Activated CD4-positive, alpha-beta T cell treated with anti-CD3 and anti-CD28 coated beads, Interleukin-2, amount 10 ng/mL, durations not matched to agents 7 days and 5 days (primary cell): ENCODE results near the gene SEMA4A. TPM values are rescaled to one million over a fixed set of nuclear protein-coding genes. Genes with fewer than 3 reads are reported as not detected.
"Not testable (repeated sequence)": the region's sequence is repeated elsewhere in the genome, so short reads cannot be mapped to it uniquely, and the experiment has no call there.

Experiments used
- CTCF ChIA-PET: fragments of 350-600 bp; sonication (Branson Sonifier 250); formaldehyde crosslinking; loops from one replicate; lab custom pipeline; 2021; ENCODE audit warnings: antibody characterized with exemption; lab: Charles Lee
- POLR2A ChIA-PET: fragments of 350-600 bp; sonication (Branson Sonifier 250); formaldehyde crosslinking; loops from one replicate; lab custom pipeline; 2021; ENCODE audit warnings: antibody characterized with exemption; lab: Charles Lee
- DNase-seq: peaks from one replicate; pipeline ENCODE4 v3.0.0-alpha.2; 2020
- H3K27ac Mint-ChIP-seq: one replicate; pipeline ENCODE4 v1.8.0; 2021; ENCODE audit warnings: mild to moderate bottlenecking, moderate library complexity, mixed read lengths
- H3K27me3 Mint-ChIP-seq: one replicate; pipeline ENCODE4 v1.8.0; 2021; ENCODE audit warnings: mixed read lengths
- H3K36me3 Mint-ChIP-seq: one replicate; pipeline ENCODE4 v1.8.0; 2021; ENCODE audit warnings: low read depth, mixed read lengths
- H3K4me1 Mint-ChIP-seq: one replicate; pipeline ENCODE4 v1.8.0; 2021; ENCODE audit warnings: mixed read lengths
- H3K4me3 Mint-ChIP-seq: one replicate; pipeline ENCODE4 v1.8.0; 2021; ENCODE audit warnings: mild to moderate bottlenecking, moderate library complexity, mixed read lengths
- H3K9me3 Mint-ChIP-seq: one replicate; pipeline ENCODE4 v1.8.0; 2021; ENCODE audit warnings: mixed read lengths
- total RNA-seq, 2 experiments: library from RNA; stranded (reverse); gene quantifications; one replicate each; pipeline ENCODE4 v1.2.3, GENCODE V29; 2021

The SEMA4A gene
- total RNA-seq, 2 experiments from 2014 or later = 35.3 to 37.8 TPM

DNA sequence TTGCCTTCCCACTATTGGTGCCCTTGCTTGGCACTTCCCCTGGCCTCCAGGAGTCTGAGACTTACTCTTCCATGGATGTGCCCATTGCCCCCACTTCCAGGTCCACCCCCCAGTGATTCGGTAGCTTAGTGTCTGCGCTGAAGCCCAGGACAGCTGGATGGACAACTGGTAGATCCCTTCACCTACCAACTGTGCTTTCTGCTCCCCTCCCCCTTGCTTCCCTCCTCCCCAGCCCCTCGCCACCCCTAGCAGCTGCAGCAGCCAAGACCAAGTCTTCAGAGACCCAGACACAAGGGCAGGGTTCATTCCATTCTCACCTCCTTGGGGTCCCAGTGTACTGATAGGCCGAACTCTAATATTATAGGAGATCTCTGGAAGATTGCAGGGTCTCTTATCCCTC lies 31.9 kb upstream of the SEMA4A start:
- Mint-ChIP-seq H3K27me3 (peaks cover 4% of the 10 kb centered on the region), H3K36me3 (no peaks in the 10 kb centered on the region), H3K9me3 (no peaks in the 10 kb centered on the region), H3K4me1 (peaks cover 56% of the 10 kb centered on the region), H3K27ac (peak overlapping the region; percentile 25), H3K4me3 (no peak overlapping the region)
- ChIA-PET POLR2A (no interaction called here), CTCF (interaction anchor here (1.3 to 25.5 kb wide), 3 partner anchors 8 to 174 kb away, joined by 3 to 645 read pairs (median 4); partner anchors contain the start of gene GLMP)
- DNase-seq = no peak

DNA sequence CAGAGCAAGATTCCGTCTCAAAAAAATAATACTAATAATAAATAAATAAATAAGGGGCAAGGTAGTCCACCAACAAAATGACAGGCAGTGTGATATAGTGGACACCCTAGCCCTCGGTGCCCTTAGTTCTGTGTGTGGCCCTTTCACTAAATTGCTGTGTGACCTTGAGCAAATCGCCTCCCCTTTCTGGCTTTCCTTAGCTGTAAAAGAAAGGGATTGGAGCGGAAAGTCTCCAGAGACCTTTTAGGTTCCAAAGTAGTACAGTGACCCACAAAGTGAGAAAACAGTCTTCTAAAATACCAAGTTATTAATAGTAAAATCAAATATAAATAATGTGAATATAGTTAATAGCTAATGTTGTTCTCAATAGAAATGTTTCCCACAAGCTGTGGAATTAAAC lies 31.3 kb upstream of the SEMA4A start:
- POLR2A ChIA-PET = no interaction called here
- Mint-ChIP-seq H3K27me3 (peaks cover 4% of the 10 kb centered on the region), H3K36me3 (no peaks in the 10 kb centered on the region), H3K9me3 (no peaks in the 10 kb centered on the region), H3K27ac (no peak overlapping the region), H3K4me1 (peaks cover 62% of the 10 kb centered on the region), H3K4me3 (no peak overlapping the region)
- CTCF ChIA-PET = interaction anchor here (1.3 to 25.5 kb wide), 2 partner anchors 25 to 173 kb away, joined by 3 to 645 read pairs; partner anchors contain the start of gene GLMP
- no peak for DNase-seq

DNA sequence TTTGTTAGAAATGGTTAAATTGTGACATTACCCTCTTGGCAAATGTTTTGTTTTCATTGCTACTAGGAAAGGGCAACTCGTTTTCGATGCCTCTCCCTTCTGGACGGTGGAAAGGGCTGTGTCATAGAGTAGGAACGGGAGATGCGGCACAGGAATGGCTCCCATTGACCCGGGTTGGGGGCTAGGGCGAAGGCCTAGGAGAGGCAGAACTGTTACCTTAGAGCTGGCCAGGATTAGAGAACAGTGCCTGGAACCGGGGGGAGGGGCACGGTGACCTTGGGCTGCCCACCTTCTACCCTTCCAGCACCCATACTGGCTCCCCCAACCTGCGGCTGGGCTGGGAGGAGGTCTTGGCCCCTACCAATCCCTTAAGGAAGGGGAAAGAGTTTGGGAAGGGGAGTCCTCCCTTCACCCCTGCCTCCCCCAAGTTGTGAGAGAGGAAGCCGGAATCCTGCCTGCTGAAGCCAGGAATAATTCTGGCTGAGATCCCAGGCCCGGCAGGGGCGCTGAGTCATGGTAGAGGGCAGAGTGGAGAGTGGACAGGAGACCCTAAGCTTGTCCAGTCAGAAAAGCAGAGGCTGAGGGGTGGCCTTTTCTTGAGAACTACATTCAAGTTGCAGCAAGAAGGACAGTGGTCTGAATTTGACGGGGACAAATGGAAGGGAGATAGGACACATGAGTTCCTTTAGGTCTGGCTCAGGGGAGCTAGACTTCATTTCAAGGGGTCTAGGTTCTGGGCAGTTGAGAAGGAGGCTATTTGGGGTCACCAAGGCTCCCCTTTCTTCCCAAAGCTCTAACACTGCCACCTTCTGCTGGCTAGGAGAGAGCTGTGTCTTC lies 30.6 kb upstream of the SEMA4A start:
- no peak for DNase-seq
- POLR2A ChIA-PET = no interaction called here
- CTCF ChIA-PET = interaction anchor here (0.5 to 25.5 kb wide), 7 partner anchors 9 to 1206 kb away, joined by 3 to 645 read pairs (median 3); partner anchors contain the start of genes GLMP and LMNA
- Mint-ChIP-seq H3K36me3 (no peaks in the 10 kb centered on the region), H3K9me3 (no peaks in the 10 kb centered on the region), H3K4me3 (no peak overlapping the region), H3K27me3 (peaks cover 4% of the 10 kb centered on the region), H3K4me1 (peaks cover 68% of the 10 kb centered on the region), H3K27ac (no peak overlapping the region)

DNA sequence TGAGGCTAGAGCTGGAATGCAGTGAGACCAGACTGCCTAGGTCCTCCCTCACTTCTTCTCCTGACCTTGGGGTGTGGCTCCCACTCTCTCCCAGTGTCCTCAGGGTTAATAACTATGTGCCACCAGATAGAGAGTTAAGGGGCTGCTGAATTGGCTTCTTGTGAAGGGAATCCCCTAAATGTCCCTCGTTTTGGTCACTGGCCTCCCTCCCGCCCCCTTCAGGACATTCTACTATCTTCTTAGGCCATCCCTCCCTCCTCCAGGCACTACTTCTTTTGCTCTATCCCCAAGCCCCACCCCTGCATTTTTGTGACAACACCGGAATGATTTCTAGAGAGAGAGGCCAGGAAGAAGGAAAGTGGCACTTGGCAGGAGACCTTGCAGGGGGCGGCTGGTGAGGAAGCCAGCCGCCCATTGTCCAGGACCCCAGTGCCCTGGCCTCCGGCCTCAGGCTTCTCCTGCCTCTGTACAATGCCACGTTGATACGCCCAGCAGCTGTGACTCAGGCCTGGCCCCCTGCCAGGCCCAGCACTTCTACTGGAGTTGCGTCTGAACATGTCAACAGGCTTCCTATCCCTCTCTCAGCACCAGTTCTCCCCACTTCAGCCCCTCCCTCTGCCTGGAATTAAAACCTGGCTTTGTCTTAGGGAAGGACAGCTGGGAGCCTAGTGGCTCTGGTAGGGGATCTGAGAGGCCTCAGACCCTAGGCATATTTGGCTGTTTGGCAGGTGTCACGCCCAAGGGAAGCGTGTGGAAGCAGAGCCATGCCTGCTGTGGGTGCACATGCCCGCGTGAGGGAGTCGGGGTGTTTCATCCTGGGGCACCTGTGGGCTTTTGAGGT lies 29.8 kb upstream of the SEMA4A start:
- H3K27me3 Mint-ChIP-seq = peaks cover 4% of the 10 kb centered on the region
- no peak for DNase-seq
- no peaks in the 10 kb centered on the region for H3K36me3 Mint-ChIP-seq
- peaks cover 71% of the 10 kb centered on the region for H3K4me1 Mint-ChIP-seq
- peak overlapping the region; percentile 66 for H3K27ac Mint-ChIP-seq
- CTCF ChIA-PET = interaction anchor here (0.5 to 25.5 kb wide), 6 partner anchors 9 to 102 kb away, joined by 3 to 645 read pairs (median 3); partner anchors contain the start of gene LMNA
- POLR2A ChIA-PET = no interaction called here
- H3K9me3 Mint-ChIP-seq = no peaks in the 10 kb centered on the region
- no peak overlapping the region for H3K4me3 Mint-ChIP-seq

DNA sequence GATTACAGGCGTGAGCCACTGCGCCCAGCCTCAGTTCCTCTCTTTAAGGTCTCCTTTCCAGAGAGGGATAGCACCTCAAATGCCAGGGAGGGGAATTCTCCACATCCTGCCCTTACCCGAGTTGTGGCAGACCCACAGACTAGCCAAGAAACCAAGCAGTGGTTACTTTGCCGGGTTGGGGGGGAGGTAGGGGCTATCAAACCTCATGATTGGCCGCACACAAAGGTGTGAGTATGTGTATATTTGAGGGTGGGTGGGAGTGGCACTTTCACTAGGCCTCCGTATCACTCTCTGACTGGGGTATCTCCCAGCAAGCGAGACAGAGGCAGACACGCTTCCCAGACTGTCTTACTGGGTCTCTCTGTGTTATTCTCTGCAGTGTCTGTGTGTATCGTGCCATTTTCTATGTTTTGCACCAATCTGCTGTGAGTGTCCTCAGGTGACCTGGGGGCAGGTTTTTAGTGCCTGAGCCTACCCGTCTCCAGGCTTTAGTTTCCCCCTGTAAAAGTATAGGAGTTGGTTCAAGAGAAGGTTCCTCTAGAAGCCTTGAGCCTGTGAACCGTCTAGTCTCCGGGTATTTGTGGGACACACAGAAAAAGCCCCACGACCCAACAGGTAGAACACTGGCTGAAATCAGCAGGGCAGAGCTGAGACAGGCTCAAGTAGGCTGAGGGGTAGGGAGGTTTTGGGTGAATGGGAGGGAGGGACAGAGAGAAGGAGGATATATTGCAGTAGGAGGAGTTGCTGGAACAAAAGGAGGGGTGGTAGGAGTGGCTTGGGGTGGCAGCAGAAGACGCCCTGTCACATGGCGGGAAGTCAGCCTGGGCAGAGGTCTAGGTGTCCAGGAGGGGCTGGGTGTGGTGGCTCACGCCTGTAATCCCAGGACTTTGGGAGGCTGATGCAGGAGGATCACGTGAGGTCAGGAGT lies 28.6 kb upstream of the SEMA4A start:
- peaks cover 81% of the 10 kb centered on the region for H3K4me1 Mint-ChIP-seq
- CTCF ChIA-PET = interaction anchor here (0.5 to 25.5 kb wide), 5 partner anchors 13 to 93 kb away, joined by 3 to 645 read pairs (median 3); no protein-coding TSS in a partner anchor

DNA sequence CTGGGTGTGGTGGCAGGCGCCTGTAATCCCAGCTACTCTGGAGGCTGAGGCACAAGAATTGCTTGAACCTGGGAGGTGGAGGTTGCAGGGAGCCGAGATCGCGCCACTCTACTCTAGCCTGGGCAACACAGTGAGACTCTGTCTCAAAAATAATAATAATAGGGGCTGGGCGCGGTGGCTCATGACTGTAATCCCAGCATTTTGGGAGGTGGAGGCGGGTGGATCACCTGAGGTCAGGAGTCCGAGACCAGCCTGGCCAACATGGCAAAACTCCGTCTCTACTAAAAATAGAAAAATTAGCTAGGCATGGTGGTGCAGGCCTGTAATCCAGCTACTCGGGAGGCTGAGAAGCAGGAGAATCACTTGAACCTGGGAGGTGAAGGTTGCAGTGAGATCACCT lies 27.8 kb upstream of the SEMA4A start:
- peak overlapping the region; percentile 81 for H3K27ac Mint-ChIP-seq
- POLR2A ChIA-PET, H3K27me3 Mint-ChIP-seq, H3K4me3 Mint-ChIP-seq, DNase-seq, H3K36me3 Mint-ChIP-seq, H3K9me3 Mint-ChIP-seq: not testable (repeated sequence)
- CTCF ChIA-PET = interaction anchor here (0.5 to 25.5 kb wide), 5 partner anchors 13 to 100 kb away, joined by 3 to 645 read pairs (median 4); no protein-coding TSS in a partner anchor
- peaks cover 81% of the 10 kb centered on the region for H3K4me1 Mint-ChIP-seq

More for the DNA sequence above, 28.6 kb upstream of the SEMA4A start:
- peaks cover 4% of the 10 kb centered on the region for H3K27me3 Mint-ChIP-seq
- peak overlapping the region; percentile 81 for H3K27ac Mint-ChIP-seq
- POLR2A ChIA-PET = no interaction called here
- H3K9me3 Mint-ChIP-seq = no peaks in the 10 kb centered on the region
- H3K4me3 Mint-ChIP-seq = no peak overlapping the region
- peak; percentile 32 for DNase-seq
- H3K36me3 Mint-ChIP-seq = no peaks in the 10 kb centered on the region

DNA sequence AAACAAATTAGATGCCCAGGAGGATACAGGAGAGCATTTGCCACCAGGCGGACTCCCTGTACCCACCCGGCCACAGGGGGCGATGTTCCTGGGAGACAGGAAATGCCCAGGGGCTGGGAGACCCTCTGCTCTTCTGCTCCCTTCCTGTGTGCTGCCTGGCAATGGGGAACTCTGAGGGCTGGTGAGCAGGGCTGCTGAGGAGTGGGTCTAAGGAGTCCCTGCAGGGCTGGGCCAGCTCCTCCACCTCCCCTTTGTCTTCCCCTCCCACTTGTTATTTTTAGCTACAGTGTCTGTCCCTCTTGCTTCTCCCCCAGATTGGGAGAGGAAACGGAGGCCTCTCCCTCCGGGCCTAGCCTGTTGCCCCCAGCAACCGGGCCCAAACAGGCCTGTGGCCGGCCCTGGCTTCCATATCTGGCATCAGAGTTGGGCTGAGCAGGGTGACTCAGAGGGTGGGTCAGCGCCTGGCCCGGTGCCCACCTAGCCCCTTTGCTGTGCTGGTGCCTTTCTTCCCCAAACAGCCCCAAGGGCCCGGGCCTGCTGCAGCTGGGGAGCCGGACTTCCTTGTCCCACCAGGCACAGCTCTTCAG lies 27.2 kb upstream of the SEMA4A start:
- Mint-ChIP-seq H3K4me3 (peak overlapping the region; percentile 34), H3K27ac (peak overlapping the region; percentile 57), H3K36me3 (no peaks in the 10 kb centered on the region), H3K27me3 (peaks cover 4% of the 10 kb centered on the region), H3K9me3 (no peaks in the 10 kb centered on the region), H3K4me1 (peaks cover 79% of the 10 kb centered on the region)
- ChIA-PET POLR2A (interaction anchor here (3.0 kb wide), 1 partner anchor 29 kb away, joined by 11 read pairs; no protein-coding TSS in a partner anchor), CTCF (interaction anchor here (0.6 to 25.5 kb wide), 8 partner anchors 9 to 376 kb away, joined by 3 to 645 read pairs (median 9); partner anchors contain the start of gene LMNA)
- DNase-seq = peak; percentile 62

DNA sequence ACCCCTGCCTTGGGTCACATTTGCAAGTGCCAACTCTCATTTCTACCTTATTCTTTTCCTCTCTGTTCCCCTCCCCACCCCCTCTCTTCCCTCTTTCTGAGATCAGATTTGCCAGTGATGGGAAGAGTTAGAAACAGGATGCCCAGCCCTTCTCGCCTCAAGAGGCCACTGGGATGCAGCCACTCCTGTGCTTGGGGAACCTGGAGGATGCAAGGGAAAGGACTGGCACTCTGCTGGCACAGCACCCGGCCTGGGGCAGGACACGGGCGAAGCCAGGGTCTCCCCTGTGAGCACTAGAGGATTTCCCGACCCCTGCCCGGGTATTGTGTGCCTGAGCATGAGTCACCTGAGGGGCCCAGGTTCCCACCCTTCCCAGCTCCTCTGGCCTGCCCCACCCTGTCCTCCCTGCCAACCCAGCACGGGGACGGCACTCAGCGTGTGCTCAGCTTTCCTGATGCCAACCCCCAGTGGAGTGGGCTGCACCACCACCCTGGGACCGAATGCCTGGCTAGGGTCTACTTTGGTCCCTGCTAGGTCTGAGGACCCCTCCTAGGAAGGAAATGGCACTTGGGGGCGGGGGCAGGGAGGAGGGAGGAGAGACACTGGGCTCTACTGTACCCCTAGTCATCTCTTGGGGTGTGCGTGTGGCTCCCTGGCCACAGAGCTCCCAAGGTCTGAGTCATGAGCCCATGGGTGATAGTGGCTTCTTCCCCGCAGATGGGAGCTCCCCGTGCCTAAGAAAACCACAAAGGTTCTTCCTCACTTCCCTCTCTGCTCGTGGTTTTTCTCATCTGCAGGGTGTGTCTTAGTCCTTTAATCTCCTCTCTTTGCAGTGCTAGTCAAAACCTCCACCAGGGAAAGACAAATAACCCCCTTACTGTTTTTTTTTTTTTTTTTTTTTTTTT lies 26.5 kb upstream of the SEMA4A start:
- H3K9me3 Mint-ChIP-seq = no peaks in the 10 kb centered on the region
- DNase-seq = peak; percentile 88
- no peaks in the 10 kb centered on the region for H3K36me3 Mint-ChIP-seq
- H3K4me1 Mint-ChIP-seq = peaks cover 79% of the 10 kb centered on the region
- peak overlapping the region; percentile 57 for H3K27ac Mint-ChIP-seq
- peaks cover 4% of the 10 kb centered on the region for H3K27me3 Mint-ChIP-seq
- H3K4me3 Mint-ChIP-seq = peak overlapping the region; percentile 34
- POLR2A ChIA-PET = interaction anchor here (0.5 to 3.0 kb wide), 2 partner anchors 19 to 30 kb away, joined by 3 to 11 read pairs; no protein-coding TSS in a partner anchor
- CTCF ChIA-PET = interaction anchor here (0.6 to 25.5 kb wide), 20 partner anchors 8 to 377 kb away, joined by 3 to 645 read pairs (median 4); partner anchors contain the start of genes LMNA and TMEM79

DNA sequence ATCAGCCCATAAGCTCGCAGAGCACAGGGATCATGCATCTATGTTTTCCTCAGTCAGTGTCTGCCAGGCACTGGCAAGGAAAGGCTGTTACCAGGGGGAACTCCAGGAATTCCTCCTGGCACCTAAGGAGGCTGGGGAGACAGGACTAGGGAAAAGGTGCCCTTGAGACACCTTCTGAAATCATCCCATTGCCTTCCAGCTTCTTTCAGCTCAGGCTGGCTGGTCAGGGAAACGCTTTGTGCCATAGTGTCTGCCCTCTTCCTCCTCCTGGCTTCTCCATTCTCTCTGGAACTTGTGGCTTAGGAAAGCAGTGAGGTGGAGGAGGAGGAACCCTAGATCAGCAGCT lies 25.1 kb upstream of the SEMA4A start:
- H3K4me3 Mint-ChIP-seq = no peak overlapping the region
- peaks cover 69% of the 10 kb centered on the region for H3K4me1 Mint-ChIP-seq
- POLR2A ChIA-PET = interaction anchor here (3.0 kb wide), 1 partner anchor 31 kb away, joined by 11 read pairs; no protein-coding TSS in a partner anchor
- CTCF ChIA-PET = interaction anchor here (0.6 to 25.5 kb wide), 11 partner anchors 9 to 473 kb away, joined by 3 to 645 read pairs (median 6); partner anchors contain the start of genes GPATCH4 and SEMA4A
- H3K9me3 Mint-ChIP-seq = no peaks in the 10 kb centered on the region
- no peak for DNase-seq
- peaks cover 2% of the 10 kb centered on the region for H3K27me3 Mint-ChIP-seq
- H3K27ac Mint-ChIP-seq = no peak overlapping the region
- H3K36me3 Mint-ChIP-seq = no peaks in the 10 kb centered on the region
